ENCODE results near the gene FGD6.

- no peak for TF ChIP-seq RNF2 (IDR thresholded peaks at IDR 0.05; ENCODE audit: borderline replicate concordance, low read depth)
- no peak for TF ChIP-seq EP300 (IDR thresholded peaks at IDR 0.05)
- TF ChIP-seq CTCF (IDR thresholded peaks at IDR 0.05) = no peak
Observed at GRCh38 chr12:95147866-95148265, 69.4 kb downstream of the FGD6 start.
